Colonic mucosa (tissue), 4 donors: ENCODE measurements around the gene GRID1. TPM values are rescaled to one million over a fixed set of nuclear protein-coding genes. Genes with fewer than 3 reads are reported as not detected.
A peak's percentile ranks its signal among the peaks of the same experiment; 100 is the strongest.

Experiments used
- DNase-seq: peaks from one replicate; pipeline ENCODE4 v3.0.0-alpha.2; 2020
- H3K27ac ChIP-seq: fragments of 200-600 bp; one replicate; pipeline ENCODE4 v1.8.0; 2021
- H3K27me3 ChIP-seq: fragments of 200-600 bp; one replicate; pipeline ENCODE4 v1.8.0; 2021
- H3K36me3 ChIP-seq: fragments of 200-600 bp; one replicate; pipeline ENCODE4 v1.8.0; 2021
- H3K4me1 ChIP-seq: fragments of 200-600 bp; one replicate; pipeline ENCODE4 v1.8.0; 2021; ENCODE audit warnings: mild to moderate bottlenecking
- H3K4me3 ChIP-seq: fragments of 200-600 bp; one replicate; pipeline ENCODE4 v1.8.0; 2021
- H3K9ac ChIP-seq, 2 donors: one replicate each; pipeline ENCODE4 v1.7.0; 2013; ENCODE audit warnings: control low read depth in 2 of 2, low read depth in 2 of 2, low read length in 2 of 2
- H3K9me3 ChIP-seq: fragments of 200-600 bp; one replicate; pipeline ENCODE4 v1.8.0; 2021
- CTCF ChIP-seq: fragments of 200-600 bp; IDR thresholded peaks from one replicate; pipeline ENCODE4 v1.8.0; 2022; ENCODE audit warnings: antibody characterized with exemption, mild to moderate bottlenecking
- intact Hi-C: fragments of 100-400 bp; cut with DNase I; formaldehyde crosslinking; loops from one replicate; pipeline ENCODE4 v1.14.1; 2022
- total RNA-seq, 2 donors: library from RNA; stranded (reverse); fragmentation: NEBNext Ultra II Directional in 1 of 2; extraction: Animal tissue kit (Norgen Biotek cat#: 25700) in 1 of 2; gene quantifications; one replicate each; pipeline ENCODE4 v1.2.1, GENCODE V29; 2021
- donor health status: healthy.
- donor health status: DM: no; HTN: no; CAD: no.
- donor health status: DM: no; HTN: no; CAD: no.

Gene GRID1
- total RNA-seq, 2 donors from 2014 or later = 0.30 to 0.37 TPM

GRCh38 chr10:85635650-85636049 is 730.9 kb downstream of the GRID1 start:
- Histone ChIP-seq H3K4me3 (no peak overlapping the region), H3K4me1 (no peaks in the 10 kb centered on the region), H3K9ac (no peak overlapping the region), H3K36me3 (no peaks in the 10 kb centered on the region), H3K9me3 (no peaks in the 10 kb centered on the region), H3K27ac (no peak overlapping the region), H3K27me3 (no peaks in the 10 kb centered on the region)
- intact Hi-C loops = no loop called here
- no peak for DNase-seq
- TF ChIP-seq CTCF = no peak

- Histone ChIP-seq H3K9me3 (no peaks in the 10 kb centered on the region), H3K27ac (no peak overlapping the region), H3K36me3 (no peaks in the 10 kb centered on the region), H3K27me3 (no peaks in the 10 kb centered on the region), H3K4me3 (no peak overlapping the region), H3K4me1 (no peaks in the 10 kb centered on the region), H3K9ac (no peak overlapping the region)
- intact Hi-C loops = no loop called here
- DNase-seq = no peak
- TF ChIP-seq CTCF = no peak
Observed at GRCh38 chr10:85624511-85624910, 742.1 kb downstream of the GRID1 start.

GRCh38 chr10:85623758-85624157 is 742.8 kb downstream of the GRID1 start:
- intact Hi-C loops = no loop called here
- Histone ChIP-seq H3K27me3 (no peaks in the 10 kb centered on the region), H3K9ac (no peak overlapping the region), H3K36me3 (no peaks in the 10 kb centered on the region), H3K4me3 (no peak overlapping the region), H3K27ac (no peak overlapping the region), H3K4me1 (no peaks in the 10 kb centered on the region), H3K9me3 (no peaks in the 10 kb centered on the region)
- no peak for DNase-seq
- no peak for TF ChIP-seq CTCF

- Histone ChIP-seq H3K27me3 (no peaks in the 10 kb centered on the region), H3K9me3 (no peaks in the 10 kb centered on the region), H3K27ac (no peak overlapping the region), H3K4me3 (no peak overlapping the region), H3K36me3 (no peaks in the 10 kb centered on the region), H3K4me1 (no peaks in the 10 kb centered on the region), H3K9ac (no peak overlapping the region)
- no peak for DNase-seq
- intact Hi-C loops = no loop called here
- no peak for TF ChIP-seq CTCF
Observed at GRCh38 chr10:85623342-85623741, 743.3 kb downstream of the GRID1 start.

GRCh38 chr10:85622425-85622824 is 744.2 kb downstream of the GRID1 start:
- Histone ChIP-seq H3K36me3 (no peaks in the 10 kb centered on the region), H3K4me3 (no peak overlapping the region), H3K4me1 (no peaks in the 10 kb centered on the region), H3K27ac (peak overlapping the region; percentile 64), H3K9ac (no peak overlapping the region), H3K9me3 (no peaks in the 10 kb centered on the region), H3K27me3 (no peaks in the 10 kb centered on the region)
- intact Hi-C loops = no loop called here
- no peak for DNase-seq
- no peak for TF ChIP-seq CTCF

GRCh38 chr10:85621562-85621961 is 745.0 kb downstream of the GRID1 start:
- intact Hi-C loops = no loop called here
- DNase-seq = peak; percentile 73
- H3K36me3 ChIP-seq = no peaks in the 10 kb centered on the region
- no peaks in the 10 kb centered on the region for H3K4me1 ChIP-seq
- no peaks in the 10 kb centered on the region for H3K9me3 ChIP-seq
- no peak overlapping the region for H3K9ac ChIP-seq
- H3K27me3 ChIP-seq = no peaks in the 10 kb centered on the region
- H3K4me3 ChIP-seq = no peak overlapping the region
- peak overlapping the region; percentile 64 for H3K27ac ChIP-seq
- no peak for TF ChIP-seq CTCF
